GM21390 (cell line): ENCODE measurements around the gene SIX3.

ENCODE experiments used
- ATAC-seq: cut with Tn5 transposase; IDR thresholded peaks from one replicate; pipeline ENCODE4 v1.9.1; 2021; ENCODE audit not compliant: unreplicated experiment

Gene SIX3

GRCh38 chr2:44942304-44943030 lies 965 bp downstream of the SIX3 start:
- no peak for ATAC-seq

DNA sequence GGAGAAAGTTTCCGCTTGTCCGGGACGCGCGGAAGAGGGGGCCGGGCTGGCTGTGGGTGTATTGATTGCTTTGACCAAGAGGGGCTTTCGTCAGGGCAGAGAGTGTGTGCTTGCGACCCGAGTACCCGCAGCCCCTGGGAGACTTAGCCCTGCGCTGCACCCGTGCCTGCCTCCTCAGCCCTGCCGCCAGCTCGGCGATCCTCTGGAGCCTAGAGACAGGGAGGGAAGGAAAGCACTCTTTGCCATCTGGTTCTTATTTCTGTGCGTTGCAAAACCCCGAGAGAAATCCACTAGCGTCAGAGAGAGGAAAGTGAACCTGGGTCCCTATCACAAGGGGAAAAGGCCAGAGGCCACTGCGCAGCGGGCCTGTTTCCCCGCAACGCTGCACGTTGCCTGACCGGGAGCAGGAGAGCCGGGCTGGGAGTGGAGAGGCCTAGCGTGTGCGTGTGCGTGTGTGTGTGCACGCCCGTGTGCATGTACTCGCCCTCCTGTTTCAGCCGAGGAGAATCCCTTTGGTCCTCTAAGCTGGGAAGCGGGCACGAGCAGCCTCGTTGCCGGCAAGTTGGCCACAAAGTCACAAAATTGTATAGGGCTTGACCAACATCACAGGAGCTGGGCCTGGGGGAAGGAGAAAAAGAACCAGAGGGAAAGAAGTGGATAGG lies 1.7 kb downstream of the SIX3 start:
- ATAC-seq = no peak

DNA sequence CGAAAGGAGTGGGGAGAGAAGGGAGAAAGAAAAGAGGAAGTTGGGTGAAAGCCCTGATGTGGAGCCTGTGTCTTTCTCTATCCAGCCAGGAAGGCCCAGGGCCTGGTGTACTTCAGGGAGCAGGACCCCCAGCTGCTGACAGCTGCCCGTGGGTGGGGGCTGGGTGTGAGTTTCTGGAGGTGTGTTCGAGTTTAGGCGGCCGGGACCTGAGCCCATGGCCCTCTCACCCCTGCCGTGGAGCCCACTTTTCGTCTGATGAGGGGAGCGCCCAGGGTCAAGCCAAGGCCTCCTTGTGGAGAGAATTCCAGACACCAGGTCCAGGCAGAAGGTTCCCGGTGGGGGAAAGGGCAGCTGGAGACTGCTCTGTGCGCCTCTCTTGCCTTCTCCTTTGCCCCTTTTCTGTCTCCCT lies 2.2 kb downstream of the SIX3 start:
- ATAC-seq = no peak

DNA sequence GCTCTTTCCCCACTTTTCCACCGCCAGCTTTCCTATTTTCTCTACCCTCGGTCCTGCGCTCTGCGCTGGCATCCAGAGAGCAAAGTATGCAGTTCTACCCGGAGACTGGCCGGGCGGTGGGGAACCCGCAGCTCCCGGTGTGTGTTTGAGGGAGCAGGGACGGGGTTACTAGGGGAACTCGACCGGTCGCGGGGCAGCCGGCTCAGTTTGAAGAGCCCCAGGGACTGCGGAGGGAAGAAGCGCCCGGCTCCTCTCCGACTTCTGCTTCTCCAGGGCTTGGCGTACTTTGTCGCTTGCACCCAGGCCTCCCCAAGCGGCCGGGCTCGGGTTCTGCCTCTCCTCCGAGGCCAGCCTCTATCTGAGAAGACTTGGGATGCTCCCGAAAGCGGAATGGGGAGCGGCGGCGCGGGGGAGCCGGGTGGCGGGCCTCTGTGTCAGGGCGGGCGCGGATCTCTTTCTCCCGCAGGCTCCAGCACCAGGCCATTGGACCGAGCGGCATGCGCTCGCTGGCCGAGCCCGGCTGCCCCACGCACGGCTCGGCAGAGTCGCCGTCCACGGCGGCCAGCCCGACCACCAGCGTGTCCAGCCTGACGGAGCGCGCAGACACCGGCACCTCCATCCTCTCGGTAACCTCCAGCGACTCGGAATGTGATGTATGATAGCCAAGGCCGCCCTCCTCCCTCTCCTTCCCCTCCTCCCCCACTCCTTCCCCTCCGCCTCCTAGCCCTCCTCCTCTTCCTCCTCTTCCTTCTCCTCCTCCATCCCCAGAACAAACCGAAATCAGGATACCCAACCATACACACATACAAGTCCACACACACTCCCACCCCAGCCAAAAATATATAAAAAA lies 2.8 kb downstream of the SIX3 start:
- ATAC-seq = no peak

GRCh38 chr2:44944952-44945612 lies 3.6 kb downstream of the SIX3 start:
- ATAC-seq = no peak

GRCh38 chr2:44945676-44946371 lies 4.3 kb downstream of the SIX3 start:
- no peak for ATAC-seq

- no peak for ATAC-seq
Observed at GRCh38 chr2:44946372-44947027, 5.0 kb downstream of the SIX3 start.

DNA sequence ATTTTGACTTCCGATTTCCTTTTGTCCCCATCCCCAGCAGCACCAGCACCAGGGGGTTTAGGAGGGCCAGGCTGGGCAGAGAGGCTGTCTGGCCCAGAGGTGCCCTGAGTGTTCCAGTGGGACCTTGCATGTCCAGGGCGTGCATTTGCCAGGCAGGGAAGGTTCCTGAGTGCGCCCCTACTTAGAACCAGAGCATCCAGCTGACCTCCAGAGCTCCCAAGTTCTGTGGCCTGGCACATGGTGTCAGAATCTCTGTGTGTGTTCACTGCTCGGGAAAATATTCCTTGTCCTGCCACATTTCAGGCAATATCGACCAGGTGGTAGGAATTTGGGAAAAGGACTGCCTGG lies 5.5 kb downstream of the SIX3 start:
- ATAC-seq = no peak

- ATAC-seq = no peak
Observed at GRCh38 chr2:44948565-44949328, 7.2 kb downstream of the SIX3 start.

- ATAC-seq = no peak
Observed at GRCh38 chr2:44949329-44950151, 8.0 kb downstream of the SIX3 start.

DNA sequence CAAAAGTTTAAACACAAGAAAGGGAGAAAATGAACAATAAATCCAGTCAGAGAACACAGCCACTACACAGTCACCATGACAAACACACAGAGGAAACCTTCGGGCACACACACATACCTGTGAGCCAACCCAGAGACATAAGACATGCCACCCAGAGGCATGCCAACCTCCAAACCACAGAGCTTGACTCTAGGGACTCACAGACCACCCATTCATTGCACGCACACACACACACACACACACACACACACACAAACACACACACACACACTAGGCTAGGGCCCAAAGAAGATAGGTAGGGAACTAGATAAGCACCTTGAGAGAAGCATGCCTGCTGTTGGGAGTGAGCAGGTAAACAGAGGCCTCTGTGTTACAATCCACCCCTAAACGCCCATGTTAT lies 9.1 kb downstream of the SIX3 start:
- no peak for ATAC-seq

GRCh38 chr2:44951124-44951523 lies 9.6 kb downstream of the SIX3 start:
- no peak for ATAC-seq

DNA sequence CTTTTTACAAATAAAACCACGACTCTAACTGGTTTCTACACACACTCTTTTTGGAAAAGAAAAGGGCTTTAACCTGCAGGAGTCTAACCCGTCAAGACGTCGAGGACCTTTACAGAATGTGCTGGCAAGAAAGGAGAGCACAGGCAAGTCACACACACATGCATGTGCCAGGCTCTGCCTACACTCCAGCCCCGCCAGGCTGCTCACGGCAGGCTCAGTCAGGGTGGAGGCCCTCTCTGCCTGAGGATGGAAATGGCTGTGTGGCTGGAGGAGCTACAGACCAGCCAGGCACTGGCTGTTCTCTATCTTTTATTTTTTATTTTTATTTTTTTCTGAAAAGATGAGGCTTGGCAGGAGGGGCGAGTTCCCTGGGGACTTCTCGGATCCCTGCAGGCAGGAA lies 10.2 kb downstream of the SIX3 start:
- ATAC-seq = no peak

DNA sequence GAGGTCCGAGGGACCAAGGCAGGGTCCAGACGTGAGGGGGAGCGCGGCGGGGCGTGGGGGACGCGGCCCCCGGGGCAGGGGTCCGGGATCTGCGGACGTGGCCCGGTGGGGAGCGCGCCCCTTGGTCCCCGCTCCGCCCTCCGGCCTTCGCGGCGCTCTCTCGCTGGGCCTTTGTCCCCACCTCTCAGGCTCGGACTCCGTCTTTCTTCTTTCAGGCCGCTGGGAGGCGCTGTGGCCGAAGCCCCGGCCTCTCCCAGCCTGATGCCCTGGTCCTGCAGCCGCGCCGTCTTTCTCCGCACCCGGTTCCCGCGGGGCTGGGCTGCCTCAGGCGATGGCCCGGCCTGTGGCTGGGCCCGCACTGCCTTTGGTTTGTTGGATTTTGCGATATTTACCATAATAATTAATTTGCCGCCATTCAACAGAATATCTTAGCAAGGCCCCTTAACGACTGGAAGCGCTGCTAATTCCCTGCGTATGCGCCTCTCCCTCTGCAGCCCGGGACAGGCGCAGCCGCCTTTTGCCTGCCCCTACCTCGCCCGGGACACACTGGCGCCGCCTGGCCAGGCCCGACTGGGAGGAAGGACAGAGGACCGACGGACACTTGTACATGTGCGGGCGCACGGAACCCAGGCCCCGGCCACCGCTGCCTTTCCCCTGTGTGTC lies 10.8 kb downstream of the SIX3 start:
- ATAC-seq = peak; percentile 69

DNA sequence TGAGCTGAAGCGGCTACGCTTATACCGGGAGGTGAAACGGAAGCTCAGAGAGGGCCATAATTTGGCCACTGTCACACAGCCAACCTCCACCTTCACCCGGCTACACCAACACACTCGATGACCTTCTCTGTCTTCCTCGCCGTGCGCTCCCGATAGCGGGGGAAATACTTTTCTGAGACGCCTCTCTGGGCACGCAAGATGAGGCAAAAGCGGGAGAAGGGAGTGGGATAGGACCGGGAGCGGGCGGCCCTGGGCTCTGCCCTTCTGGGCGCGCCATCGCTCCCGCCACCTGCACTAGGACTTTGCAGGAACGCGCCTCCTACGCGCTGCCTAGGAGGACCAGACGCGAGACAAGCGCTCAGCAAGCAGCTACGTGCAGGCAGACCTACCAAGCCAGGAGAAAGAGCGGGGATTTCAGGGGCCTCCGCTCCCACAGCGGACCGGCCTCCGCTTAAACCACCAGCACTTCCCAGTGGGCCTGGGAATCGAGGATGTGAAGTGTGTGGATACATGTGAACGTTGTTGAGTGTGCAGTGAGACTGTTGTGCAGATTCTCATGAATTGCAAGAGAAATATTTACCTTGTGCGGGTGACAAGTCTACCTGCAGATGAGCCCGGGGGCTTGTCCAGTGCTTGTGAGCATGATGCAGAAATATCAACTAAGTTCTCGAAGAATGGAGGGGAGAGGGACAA lies 11.4 kb downstream of the SIX3 start:
- no peak for ATAC-seq

DNA sequence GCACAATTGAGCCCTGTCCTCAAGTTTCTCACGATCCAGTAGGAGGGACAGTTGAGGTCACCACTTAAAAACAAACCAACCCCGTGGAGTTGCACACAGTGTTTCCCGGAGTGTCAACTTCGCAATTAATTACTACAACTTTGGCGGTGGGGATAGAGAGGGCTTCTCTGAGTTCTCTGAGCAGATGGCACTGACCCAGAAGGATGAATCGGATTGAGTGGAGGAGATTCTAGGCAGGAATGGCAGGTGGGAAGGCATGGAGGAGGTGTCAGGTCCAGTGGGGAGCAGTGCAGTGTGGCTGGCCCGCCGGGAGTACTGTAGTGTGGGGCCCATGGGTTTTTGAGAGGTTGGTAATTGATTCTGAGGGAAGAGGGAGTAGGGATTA lies 12.0 kb downstream of the SIX3 start:
- no peak for ATAC-seq

DNA sequence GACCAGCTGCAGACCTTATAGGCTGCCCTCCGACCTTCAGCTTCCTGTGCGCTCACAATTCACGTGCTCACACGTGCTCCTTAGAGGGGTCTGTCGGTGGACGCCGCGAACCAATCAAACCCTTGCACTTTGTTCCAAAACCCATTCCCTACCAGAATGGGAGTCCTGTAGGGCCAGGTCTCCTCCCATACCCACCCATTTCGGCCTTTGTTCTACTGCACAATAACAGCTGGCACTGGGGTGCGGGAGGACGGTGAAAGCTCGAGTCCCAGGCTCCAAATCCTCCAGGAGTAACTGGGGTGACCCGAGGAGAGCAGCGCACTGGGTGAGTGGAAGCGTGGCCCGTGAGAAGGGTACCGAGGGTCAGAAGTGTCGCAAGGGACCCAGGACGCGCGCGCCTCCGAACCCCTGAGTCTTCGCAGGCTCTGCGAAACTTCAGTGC lies 13.0 kb downstream of the SIX3 start:
- no peak for ATAC-seq
